Skeletal muscle tissue (tissue), 4 donors: ENCODE measurements around the gene SHOC2. TPM values are rescaled to one million over a fixed set of nuclear protein-coding genes. Genes with fewer than 3 reads are reported as not detected.
"Not testable (repeated sequence)": the region's sequence is repeated elsewhere in the genome, so short reads cannot be mapped to it uniquely, and the experiment has no call there.

Experiments
- H3K27ac ChIP-seq: one replicate; pipeline ENCODE4 v1.7.0; 2013; ENCODE audit warnings: mild to moderate bottlenecking, low read depth, low read length, inconsistent platforms
- H3K27me3 ChIP-seq, 3 donors: one replicate each; pipeline ENCODE4 v1.7.0; 2013; ENCODE audit warnings: low read length in 3 of 3; ENCODE audit not compliant: control insufficient read depth in 3 of 3, insufficient read depth in 3 of 3
- H3K36me3 ChIP-seq, 3 donors: one replicate each; pipeline ENCODE4 v1.7.0; 2013; ENCODE audit warnings: low read length in 3 of 3; ENCODE audit not compliant: control insufficient read depth in 3 of 3, insufficient read depth in 3 of 3
- H3K4me1 ChIP-seq, 3 donors: one replicate each; pipeline ENCODE4 v1.7.0; 2013; ENCODE audit warnings: low read length in 3 of 3, mild to moderate bottlenecking in 3 of 3; ENCODE audit not compliant: control insufficient read depth in 3 of 3, insufficient read depth in 3 of 3
- H3K4me3 ChIP-seq, 3 donors: one replicate each; pipeline ENCODE4 v1.7.0; 2013; ENCODE audit warnings: low read length in 3 of 3
- H3K9ac ChIP-seq, 3 donors: one replicate each; pipeline ENCODE4 v1.7.0; 2013; ENCODE audit warnings: low read length in 3 of 3, mild to moderate bottlenecking in 3 of 3, moderate library complexity in 2 of 3, low read depth in 1 of 3
- H3K9me3 ChIP-seq, 3 donors: one replicate each; pipeline ENCODE4 v1.7.0; 2013; ENCODE audit warnings: low read length in 3 of 3; ENCODE audit not compliant: control insufficient read depth in 3 of 3
- total RNA-seq: library from RNA; depleted of rRNA; stranded (reverse); fragments of >200 nt; gene quantifications from one replicate; pipeline ENCODE4 v1.2.3, GENCODE V29; 2014
- donor health status: Osteomylitis.

The SHOC2 gene
- total RNA-seq, 1 donor from 2014 or later: 47.5 TPM

DNA sequence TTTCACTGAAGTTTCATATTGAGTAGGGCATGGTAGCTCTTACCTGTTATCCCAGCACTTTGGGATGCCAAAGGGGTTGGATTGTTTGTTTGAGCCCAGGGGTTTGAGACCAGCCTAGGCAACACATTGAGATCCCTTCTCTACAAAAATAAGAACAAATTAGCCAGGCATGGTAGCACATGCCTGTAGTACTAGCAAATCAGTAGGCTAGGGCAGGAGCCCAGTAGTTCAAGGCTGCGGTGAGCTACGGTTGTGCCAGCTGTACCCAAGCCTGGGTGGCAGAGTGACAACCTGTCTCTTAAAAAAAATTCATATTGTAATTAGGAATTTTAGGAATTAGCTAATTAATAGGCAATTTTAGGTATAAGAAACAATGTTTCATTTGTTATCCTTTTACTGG is 18.4 kb upstream of the SHOC2 start:
- Histone ChIP-seq H3K4me3 (no peak overlapping the region), H3K9ac (no peak overlapping the region), H3K9me3 (no peaks in the 10 kb centered on the region), H3K27ac (no peak overlapping the region), H3K36me3 (peaks cover 5 to 24% (median 14%) of the 10 kb centered on the region in 3 donors), H3K27me3 (no peaks in the 10 kb centered on the region), H3K4me1 (peaks cover 0 to 3% (median 0%) of the 10 kb centered on the region in 3 donors)

DNA sequence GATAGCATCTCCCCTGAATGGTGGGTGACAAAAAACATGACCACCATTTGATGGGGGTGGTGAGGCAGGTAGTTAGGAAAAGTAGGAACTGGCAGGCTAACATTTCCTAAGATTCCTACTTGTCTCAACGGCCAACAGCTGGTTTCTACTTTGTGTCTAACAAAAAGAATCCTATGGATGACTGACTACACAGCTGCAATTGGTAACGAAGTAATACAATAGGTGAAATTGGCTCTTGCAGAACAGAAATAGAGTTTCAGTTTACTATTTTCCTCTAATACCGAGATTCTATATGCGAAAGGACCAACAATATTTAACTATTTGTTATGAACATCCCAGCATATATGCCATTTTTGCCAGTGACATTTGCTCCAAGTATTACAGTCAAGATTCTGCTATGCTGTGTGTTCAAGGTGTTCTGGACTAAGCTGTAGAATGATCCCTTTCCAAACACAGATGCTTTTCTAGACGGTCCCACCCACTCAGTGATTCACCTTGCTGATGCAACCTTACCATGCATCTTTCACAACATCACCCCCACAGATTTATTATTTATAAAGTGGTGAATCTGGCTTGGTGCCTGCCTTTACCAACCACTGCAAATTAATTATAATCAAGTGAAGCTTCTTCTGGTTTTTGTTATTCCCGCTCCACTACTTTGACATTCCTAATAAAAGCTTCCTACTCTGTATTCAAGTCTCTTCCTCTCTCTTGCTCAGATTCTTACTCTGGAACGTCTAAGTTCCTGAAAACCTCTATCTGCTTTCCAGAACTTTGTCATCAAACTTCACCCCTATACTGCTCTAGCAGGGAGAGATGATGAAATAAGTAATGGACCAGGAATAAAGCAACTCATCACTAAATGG is 17.2 kb upstream of the SHOC2 start:
- H3K27me3 ChIP-seq: no peaks in the 10 kb centered on the region
- no peak overlapping the region for H3K9ac ChIP-seq
- peaks cover 2 to 16% (median 6%) of the 10 kb centered on the region in 3 donors for H3K36me3 ChIP-seq
- no peak overlapping the region for H3K4me3 ChIP-seq
- peaks cover 0 to 1% (median 0%) of the 10 kb centered on the region in 3 donors for H3K4me1 ChIP-seq
- H3K9me3 ChIP-seq: no peaks in the 10 kb centered on the region
- H3K27ac ChIP-seq: no peak overlapping the region

DNA sequence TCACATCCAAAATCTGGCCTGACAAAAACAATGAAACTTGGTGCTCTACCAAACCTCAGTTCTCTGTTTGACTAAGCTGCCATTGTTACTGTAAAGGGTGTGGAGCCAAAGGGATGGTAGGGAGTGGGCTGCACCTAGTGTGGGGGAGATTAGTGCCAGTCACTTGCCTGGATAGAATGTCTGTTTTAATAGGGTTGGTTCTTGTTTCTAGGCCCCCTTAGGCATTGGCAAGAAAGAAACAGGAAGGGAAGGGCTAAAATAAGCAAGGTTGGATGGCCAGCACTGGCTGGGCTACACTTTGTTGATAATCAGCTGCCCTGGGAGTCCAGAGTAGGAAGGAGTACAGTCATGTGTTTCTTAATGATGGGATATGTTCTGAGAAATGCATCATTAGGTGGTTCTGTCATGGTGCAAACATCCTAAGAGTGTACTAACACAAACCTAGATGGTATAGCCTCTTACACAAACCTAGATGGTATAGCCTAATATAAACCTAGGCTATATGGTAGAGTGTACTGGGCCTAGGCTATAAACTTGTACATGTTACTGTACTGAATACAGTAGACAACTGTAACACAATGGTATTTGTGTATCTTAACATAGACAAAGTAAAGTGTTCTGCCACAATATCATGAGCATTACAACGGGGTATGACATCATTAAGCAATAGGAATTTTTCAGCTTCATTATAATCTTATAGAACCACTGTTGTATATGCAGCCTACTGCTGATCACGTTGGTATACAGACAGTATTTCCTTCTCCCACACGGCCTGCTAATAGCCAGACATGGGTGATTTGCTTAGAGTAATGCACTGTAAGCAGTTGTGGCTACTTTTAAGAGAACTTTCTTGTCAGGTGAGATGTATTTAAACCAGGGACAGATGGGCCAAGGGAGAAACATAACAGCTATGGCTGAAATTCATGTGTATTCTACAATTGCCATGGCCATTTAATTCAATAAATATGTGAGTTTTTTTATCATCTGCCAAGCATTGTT is 15.8 kb upstream of the SHOC2 start:
- Histone ChIP-seq H3K4me3 (no peak overlapping the region), H3K4me1 (no peaks in the 10 kb centered on the region), H3K9me3 (no peaks in the 10 kb centered on the region), H3K27me3 (no peaks in the 10 kb centered on the region), H3K36me3 (peaks cover 0 to 11% (median 4%) of the 10 kb centered on the region in 3 donors), H3K27ac (no peak overlapping the region), H3K9ac (no peak overlapping the region)

DNA sequence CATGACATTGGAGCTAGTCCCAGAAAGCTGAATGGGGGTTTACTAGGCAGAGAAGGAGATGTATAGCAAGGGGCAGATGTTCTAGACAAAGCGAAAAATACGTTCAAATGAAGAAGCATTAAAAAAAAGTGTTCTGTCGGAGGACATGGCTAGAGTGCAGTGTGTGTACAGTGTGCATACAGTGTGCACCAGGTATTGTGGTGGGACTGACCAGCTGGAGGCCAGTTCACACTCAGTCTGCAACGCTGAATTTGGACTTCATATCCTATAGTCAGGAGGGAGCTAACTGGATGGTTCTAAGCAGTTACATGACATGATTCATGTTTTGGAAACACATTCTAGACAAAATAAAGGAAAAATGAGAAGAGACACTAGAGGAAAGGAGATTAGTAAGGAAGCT is 9.3 kb upstream of the SHOC2 start:
- Histone ChIP-seq H3K36me3 (peaks cover 0 to 6% (median 0%) of the 10 kb centered on the region in 3 donors), H3K27me3 (no peaks in the 10 kb centered on the region), H3K4me3 (no peak overlapping the region), H3K9ac (no peak overlapping the region), H3K9me3 (no peaks in the 10 kb centered on the region), H3K27ac (no peak overlapping the region), H3K4me1 (no peaks in the 10 kb centered on the region)

DNA sequence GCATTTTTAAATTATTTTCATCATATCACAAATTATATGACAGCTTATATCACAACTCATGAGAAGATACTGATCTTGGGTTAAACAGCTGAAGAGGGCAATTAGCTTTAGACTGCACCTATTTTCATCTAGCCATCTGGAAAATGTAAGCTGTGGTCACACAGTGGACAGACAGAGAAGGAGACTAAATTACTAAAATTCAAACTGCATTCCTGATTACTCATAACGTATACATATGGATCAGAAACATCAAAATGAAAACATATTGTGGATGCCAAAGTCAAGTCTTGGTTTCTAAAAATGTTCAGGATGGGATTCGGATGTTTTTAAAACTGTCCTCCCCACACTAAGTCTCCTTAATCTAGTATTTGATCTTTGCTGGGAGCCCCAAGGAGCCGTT is 7.0 kb upstream of the SHOC2 start:
- Histone ChIP-seq H3K4me1 (peaks cover 0 to 4% (median 2%) of the 10 kb centered on the region in 3 donors), H3K27ac (no peak overlapping the region), H3K27me3 (no peaks in the 10 kb centered on the region), H3K4me3 (no peak overlapping the region), H3K9me3 (no peaks in the 10 kb centered on the region), H3K36me3 (peaks cover 0 to 6% (median 0%) of the 10 kb centered on the region in 3 donors), H3K9ac (no peak overlapping the region)

DNA sequence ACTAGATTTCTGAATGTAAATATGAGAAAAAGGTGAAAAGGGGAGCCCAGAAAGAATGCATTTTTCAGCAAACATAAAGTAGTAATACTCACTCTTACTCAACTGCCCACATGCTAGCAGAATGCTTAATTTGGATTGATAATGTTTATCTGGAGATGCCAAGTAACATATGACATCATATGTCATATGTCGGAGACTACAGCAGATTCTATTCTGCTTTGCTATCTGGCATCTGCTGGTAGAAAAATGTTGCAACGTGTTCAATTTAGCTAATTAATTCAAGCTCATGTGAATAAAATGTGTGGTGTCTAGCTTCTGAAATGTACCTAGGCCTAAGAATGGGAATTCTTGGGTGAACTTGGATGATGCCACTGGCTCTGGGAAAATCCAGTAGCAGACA is 5.0 kb upstream of the SHOC2 start:
- Histone ChIP-seq H3K27me3 (no peaks in the 10 kb centered on the region), H3K9me3 (no peaks in the 10 kb centered on the region), H3K4me1 (peaks cover 3 to 10% (median 10%) of the 10 kb centered on the region in 3 donors), H3K27ac (no peak overlapping the region), H3K9ac (no peak overlapping the region), H3K4me3 (no peak overlapping the region), H3K36me3 (peaks cover 0 to 6% (median 0%) of the 10 kb centered on the region in 3 donors)

DNA sequence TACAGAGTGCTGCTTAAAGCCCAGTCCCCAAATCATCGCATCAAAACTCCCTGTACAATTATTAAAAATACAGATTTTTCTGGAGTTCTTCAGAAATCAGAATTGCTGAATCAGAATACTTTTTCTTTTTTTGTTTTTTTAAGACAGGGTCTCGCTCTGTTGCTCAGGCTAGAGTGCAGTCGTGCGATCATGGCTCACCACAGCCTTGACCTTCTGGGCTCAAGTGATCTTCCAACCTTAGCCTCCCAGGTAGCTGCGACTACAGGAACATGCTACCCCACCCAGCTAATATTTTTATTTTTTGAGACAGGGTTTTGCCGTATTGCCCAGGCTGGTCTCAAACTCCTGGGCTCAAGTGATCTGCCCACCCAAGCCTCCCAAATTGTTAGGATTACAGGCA is 4.4 kb upstream of the SHOC2 start:
- H3K27me3 ChIP-seq: no peaks in the 10 kb centered on the region
- H3K9ac ChIP-seq: no peak overlapping the region
- H3K4me1 ChIP-seq: peaks cover 3 to 10% (median 10%) of the 10 kb centered on the region in 3 donors
- H3K36me3 ChIP-seq: peaks cover 0 to 6% (median 0%) of the 10 kb centered on the region in 3 donors
- H3K9me3 ChIP-seq: no peaks in the 10 kb centered on the region
- no peak overlapping the region for H3K27ac ChIP-seq
- no peak overlapping the region for H3K4me3 ChIP-seq

DNA sequence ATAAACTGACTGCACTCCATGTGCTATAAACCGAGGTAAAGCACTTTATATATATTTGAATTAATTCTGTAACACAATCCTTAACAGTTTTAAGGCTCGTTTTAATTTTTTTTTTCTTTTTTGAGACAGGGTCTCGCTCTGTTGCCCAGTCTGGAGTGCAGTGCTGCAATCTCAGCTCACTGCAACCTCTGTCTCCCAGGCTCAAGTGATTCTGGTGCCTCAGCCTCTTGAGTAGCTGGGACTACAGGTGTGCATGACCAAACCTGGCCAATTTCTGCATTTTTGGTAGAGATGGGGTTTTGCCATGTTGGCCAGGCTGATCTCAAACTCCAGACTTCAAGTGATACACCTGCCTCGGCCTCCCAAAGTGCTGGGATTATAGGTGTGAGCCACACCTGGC is 3.8 kb upstream of the SHOC2 start:
- H3K9me3 ChIP-seq, H3K27ac ChIP-seq, H3K4me3 ChIP-seq, H3K36me3 ChIP-seq, H3K9ac ChIP-seq, H3K27me3 ChIP-seq: not testable (repeated sequence)
- peaks cover 3 to 13% (median 10%) of the 10 kb centered on the region in 3 donors for H3K4me1 ChIP-seq

DNA sequence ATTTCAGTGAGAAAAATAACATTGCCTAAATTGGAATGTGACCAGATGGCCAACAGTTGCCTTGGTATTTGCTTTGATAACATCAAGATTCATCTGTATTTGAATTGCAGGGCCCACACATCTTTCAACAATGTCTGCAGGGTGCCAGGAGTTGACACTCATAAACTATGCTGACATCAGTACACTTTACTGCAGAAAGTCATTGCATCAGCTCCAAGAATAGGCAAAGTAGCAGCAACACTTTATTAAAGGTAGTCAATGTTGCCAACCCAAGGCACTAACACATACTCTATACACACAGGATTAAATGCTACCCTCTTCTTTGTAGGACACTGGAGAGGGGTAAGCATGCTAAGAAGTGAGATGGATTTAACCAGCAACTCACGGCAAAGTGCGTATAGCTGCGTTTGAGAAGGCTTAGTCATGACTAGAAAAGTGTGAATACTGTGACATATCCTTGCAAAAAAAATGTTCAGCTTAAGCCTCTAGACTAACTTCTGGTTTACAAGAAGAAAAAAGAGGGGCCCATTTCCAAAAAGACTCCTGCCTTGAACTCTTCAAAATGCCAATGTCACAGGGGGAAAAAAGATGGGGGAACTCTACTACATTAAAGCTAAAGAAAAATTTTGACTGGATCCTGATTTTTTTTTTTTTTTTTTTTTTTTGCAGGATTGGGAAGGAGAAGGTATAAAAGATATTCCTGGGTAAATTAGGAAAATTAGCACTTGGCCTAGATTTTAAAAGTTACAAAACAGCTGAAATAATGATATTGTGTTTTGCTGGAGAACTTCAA is 2.7 kb upstream of the SHOC2 start:
- Histone ChIP-seq H3K9ac (no peak overlapping the region), H3K4me3 (no peak overlapping the region), H3K9me3 (no peaks in the 10 kb centered on the region), H3K36me3 (no peaks in the 10 kb centered on the region), H3K4me1 (peaks cover 10 to 17% (median 16%) of the 10 kb centered on the region in 3 donors), H3K27me3 (no peaks in the 10 kb centered on the region), H3K27ac (no peak overlapping the region)
